Keratinocyte (primary cell): ENCODE measurements around the gene FOXC1.

Experiments used
- CTCF ChIP-seq, 3 experiments: IDR thresholded peaks in 1 of 3; conservative IDR thresholded peaks in 1 of 3; optimal IDR thresholded peaks in 1 of 3; 2 replicates in 2 of 3; 3 replicates in 1 of 3; pipeline versions ENCODE3 to v1.5.1; 2011; ENCODE audit warnings: low read length in 3 of 3, mild to moderate bottlenecking in 3 of 3, moderate library complexity in 2 of 3, control low read depth in 1 of 3, inconsistent platforms in 1 of 3; ENCODE audit not compliant: insufficient read depth in 2 of 3; ENCODE audit errors: extremely low read depth in 1 of 3
- EZH2 ChIP-seq: IDR thresholded peaks from one replicate; pipeline ENCODE4 v1.6.1; 2012; ENCODE audit warnings: inconsistent platforms, mild to moderate bottlenecking, low read length, moderate library complexity

GRCh38 chr6:1593958-1594314 is 15.8 kb upstream of the FOXC1 start:
- no peak for TF ChIP-seq CTCF (optimal IDR thresholded peaks at IDR 0.05 in 1 of 3, IDR thresholded peaks at IDR 0.05 in 1 of 3, conservative IDR thresholded peaks at IDR 0.05 in 1 of 3; ENCODE audit: extremely low read depth in 1 of 3, insufficient read depth in 2 of 3, low read length in 3 of 3)
- TF ChIP-seq EZH2, result no peak
